SK-N-SH treated with all-trans-retinoic acid at 6 μM for 48 hours (cell line): Measurements from ENCODE around the gene SLC2A1.

Source experiments
- ATAC-seq: fragments of 200-7000 bp; cut with Tn5 transposase; 3 replicates; pipeline ENCODE4 v1.9.1; 2020; ENCODE audit warnings: mild to moderate bottlenecking, moderate library complexity
- ARNTL ChIP-seq: fragments of 450-650 bp; formaldehyde crosslinking; IDR thresholded peaks from 2 replicates; pipeline ENCODE4 v1.5.0; 2020; ENCODE audit warnings: low read depth, mild to moderate bottlenecking, moderate library complexity, borderline replicate concordance
- BACH2 ChIP-seq: fragments of 250-450 bp; sonication (Bioruptor Pico); IDR thresholded peaks from 2 replicates; pipeline ENCODE4 v1.9.0; 2021; ENCODE audit warnings: mild to moderate bottlenecking, borderline replicate concordance
- CREB5 ChIP-seq: fragments of 250-450 bp; sonication (Bioruptor Pico); IDR thresholded peaks from 2 replicates; pipeline ENCODE4 v1.5.1; 2020; ENCODE audit warnings: low read depth, mild to moderate bottlenecking, moderate library complexity
- ESRRG ChIP-seq: fragments of 250-450 bp; sonication (Bioruptor Pico); IDR thresholded peaks from 2 replicates; pipeline ENCODE4 v1.6.1; 2021; ENCODE audit warnings: mild to moderate bottlenecking
- GLIS3 ChIP-seq: fragments of 250-450 bp; sonication (Bioruptor Pico); IDR thresholded peaks from 2 replicates; pipeline ENCODE4 v1.5.0; 2020; ENCODE audit warnings: mild to moderate bottlenecking, moderate library complexity
- ISL1 ChIP-seq: fragments of 250-450 bp; sonication (Bioruptor Pico); IDR thresholded peaks from 2 replicates; pipeline ENCODE4 v2.1.2; 2022; ENCODE audit warnings: mild to moderate bottlenecking, moderate library complexity
- OSR1 ChIP-seq: fragments of 250-450 bp; sonication (Bioruptor Pico); IDR thresholded peaks from 2 replicates; pipeline ENCODE4 v1.8.0; 2022; ENCODE audit warnings: moderate library complexity, mild to moderate bottlenecking, inconsistent platforms
- PATZ1 ChIP-seq: fragments of 250-450 bp; sonication (Bioruptor Pico); IDR thresholded peaks from 2 replicates; pipeline ENCODE4 v1.8.0; 2020; ENCODE audit warnings: mild to moderate bottlenecking, moderate library complexity, borderline replicate concordance
- POU6F1 ChIP-seq: fragments of 250-450 bp; sonication (Bioruptor Pico); IDR thresholded peaks from 2 replicates; pipeline ENCODE4 v1.8.0; 2021; ENCODE audit warnings: low read depth, mild to moderate bottlenecking, moderate library complexity, borderline replicate concordance
- PPARA ChIP-seq: fragments of 250-450 bp; sonication (Bioruptor Pico); IDR thresholded peaks from 2 replicates; pipeline ENCODE4 v1.5.0; 2020; ENCODE audit warnings: mild to moderate bottlenecking, borderline replicate concordance
- RARB ChIP-seq: fragments of 250-450 bp; sonication (Bioruptor Pico); IDR thresholded peaks from 2 replicates; pipeline ENCODE4 v1.8.0; 2021; ENCODE audit warnings: mild to moderate bottlenecking, moderate library complexity
- TCF4 ChIP-seq: fragments of 250-450 bp; sonication (Bioruptor Pico); IDR thresholded peaks from 2 replicates; pipeline ENCODE4 v1.8.0; 2021; ENCODE audit warnings: mild to moderate bottlenecking, moderate library complexity, borderline replicate concordance
- TOX ChIP-seq: fragments of 250-450 bp; sonication (Bioruptor Pico); IDR thresholded peaks from 2 replicates; pipeline ENCODE4 v1.8.0; 2021; ENCODE audit warnings: mild to moderate bottlenecking, moderate library complexity, borderline replicate concordance
- TSHZ2 ChIP-seq: fragments of 250-450 bp; sonication (Bioruptor Pico); IDR thresholded peaks from 2 replicates; pipeline ENCODE4 v1.5.0; 2020; ENCODE audit warnings: mild to moderate bottlenecking, moderate library complexity
- ZC3H10 ChIP-seq: fragments of 250-450 bp; sonication (Bioruptor Pico); IDR thresholded peaks from 2 replicates; pipeline ENCODE4 v1.5.1; 2021; ENCODE audit warnings: mild to moderate bottlenecking, moderate library complexity
- ZFP3 ChIP-seq: fragments of 250-450 bp; sonication (Bioruptor Pico); IDR thresholded peaks from 2 replicates; pipeline ENCODE4 v1.5.0; 2020; ENCODE audit warnings: mild to moderate bottlenecking, moderate library complexity
- ZFP30 ChIP-seq: fragments of 450-650 bp; formaldehyde crosslinking; IDR thresholded peaks from 2 replicates; pipeline ENCODE4 v1.5.0; 2022; ENCODE audit warnings: mild to moderate bottlenecking, moderate library complexity
- ZNF565 ChIP-seq: fragments of 450-650 bp; formaldehyde crosslinking; conservative IDR thresholded peaks from 2 replicates; pipeline ENCODE4 v1.5.0; 2020; ENCODE audit warnings: low read depth, mild to moderate bottlenecking, moderate library complexity
- ZNF70 ChIP-seq: fragments of 450-650 bp; formaldehyde crosslinking; IDR thresholded peaks from 2 replicates; pipeline ENCODE4 v1.5.0; 2020; ENCODE audit warnings: mild to moderate bottlenecking, moderate library complexity
- ZNF8 ChIP-seq: fragments of 450-650 bp; formaldehyde crosslinking; IDR thresholded peaks from 2 replicates; pipeline ENCODE4 v1.5.0; 2020; ENCODE audit warnings: mild to moderate bottlenecking, moderate library complexity

The SLC2A1 gene

DNA sequence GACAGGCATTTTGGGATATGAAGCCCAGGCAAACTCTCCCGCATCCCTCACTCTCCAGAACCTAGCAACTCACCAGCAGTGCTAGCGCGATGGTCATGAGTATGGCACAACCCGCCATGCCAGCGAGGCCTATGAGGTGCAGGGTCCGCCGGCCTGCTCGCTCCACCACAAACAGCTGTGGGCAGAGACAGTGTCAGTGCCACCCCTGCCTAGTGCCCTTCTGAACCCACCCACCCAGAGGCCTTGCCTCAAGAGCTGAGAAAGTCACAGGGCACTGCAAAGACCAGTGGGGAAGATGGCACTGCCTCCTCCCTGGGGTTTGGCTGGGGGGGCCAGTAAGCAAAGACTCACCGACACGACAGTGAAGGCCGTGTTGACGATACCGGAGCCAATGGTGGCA is 29.8 kb downstream of the SLC2A1 start:
- no peak for ATAC-seq
- TF ChIP-seq ARNTL (CRISPR knock-in tag): no peak
- TF ChIP-seq CREB5 (CRISPR knock-in tag): no peak
- TF ChIP-seq RARB (CRISPR knock-in tag): no peak
- no peak for TF ChIP-seq ZC3H10
- TF ChIP-seq TOX (CRISPR knock-in tag): no peak
- no peak for TF ChIP-seq BACH2 (CRISPR knock-in tag)
- TF ChIP-seq POU6F1 (CRISPR knock-in tag): no peak
- TF ChIP-seq, all 23 proteins: peak for 0

DNA sequence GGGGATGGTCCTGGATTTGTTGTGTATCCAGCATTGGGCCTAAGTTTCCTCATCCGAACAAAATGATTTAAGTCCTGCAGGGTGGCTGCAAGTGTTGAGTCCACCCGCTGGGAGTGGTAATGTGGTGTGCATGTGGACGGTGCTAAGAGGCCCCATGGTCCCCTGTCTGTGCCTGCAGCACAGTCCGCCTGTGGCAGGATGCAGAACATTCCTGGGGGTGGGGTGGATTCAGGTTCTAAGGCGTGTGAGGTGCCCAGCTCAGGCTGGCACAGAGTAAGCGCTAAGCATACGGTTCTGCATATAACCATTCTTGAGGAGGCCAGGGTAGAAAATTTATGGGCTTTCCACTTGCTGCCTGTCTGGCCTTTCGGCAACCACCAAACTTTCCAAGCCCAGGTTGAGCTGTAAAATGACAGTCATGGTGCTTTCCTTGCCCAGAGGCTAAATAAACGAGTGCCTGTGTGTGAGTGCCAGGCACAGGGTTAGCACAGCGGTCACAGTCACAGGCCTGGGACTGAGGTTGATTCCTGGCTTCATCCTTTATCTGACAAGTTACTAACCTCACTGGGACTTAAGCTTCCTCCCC is 30.7 kb downstream of the SLC2A1 start:
- no peak for ATAC-seq
- TF ChIP-seq GLIS3 (CRISPR knock-in tag) (no peak), ZFP3 (CRISPR knock-in tag) (no peak), TCF4 (CRISPR knock-in tag) (no peak), ESRRG (CRISPR knock-in tag) (no peak), POU6F1 (CRISPR knock-in tag) (no peak), BACH2 (CRISPR knock-in tag) (no peak), ZNF8 (no peak), ZNF70 (no peak), OSR1 (no peak)

DNA sequence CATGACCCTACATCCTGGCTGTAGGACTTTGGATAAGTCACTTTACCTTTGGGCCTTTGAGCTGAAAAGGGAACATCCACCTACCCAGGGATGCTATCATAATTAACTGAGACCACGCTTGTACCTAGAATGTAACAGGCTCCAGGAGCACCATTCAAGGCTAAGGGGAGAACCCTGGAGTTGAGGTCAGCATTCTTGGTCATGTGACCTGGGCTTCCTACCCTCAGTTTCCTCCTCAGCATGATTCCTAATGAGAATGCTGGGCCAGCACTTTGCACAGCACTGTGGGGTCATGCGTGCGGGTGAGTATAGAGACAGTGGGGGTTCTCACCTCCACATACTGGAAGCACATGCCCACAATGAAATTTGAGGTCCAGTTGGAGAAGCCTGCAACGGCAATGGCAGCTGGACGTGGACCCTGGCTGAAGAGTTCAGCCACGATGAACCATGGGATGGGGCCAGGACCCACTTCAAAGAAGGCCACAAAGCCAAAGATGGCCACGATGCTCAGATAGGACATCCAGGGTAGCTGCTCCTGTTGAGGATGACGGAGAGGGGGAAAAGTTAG is 31.3 kb downstream of the SLC2A1 start:
- ATAC-seq: no peak
- TF ChIP-seq POU6F1 (CRISPR knock-in tag): no peak
- no peak for TF ChIP-seq ISL1 (CRISPR knock-in tag)
- no peak for TF ChIP-seq CREB5 (CRISPR knock-in tag)
- no peak for TF ChIP-seq ZC3H10
- no peak for TF ChIP-seq ZFP30 (CRISPR knock-in tag)
- TF ChIP-seq ZNF565 (CRISPR knock-in tag): no peak
- no peak for TF ChIP-seq TOX (CRISPR knock-in tag)
- TF ChIP-seq BACH2 (CRISPR knock-in tag): no peak
- TF ChIP-seq PATZ1 (CRISPR knock-in tag): no peak
- TF ChIP-seq TSHZ2 (CRISPR knock-in tag): no peak
- TF ChIP-seq OSR1: no peak
- TF ChIP-seq ESRRG (CRISPR knock-in tag): no peak
- no peak for TF ChIP-seq ZNF70
- no peak for TF ChIP-seq RARB (CRISPR knock-in tag)
- TF ChIP-seq PPARA (CRISPR knock-in tag): no peak
